22Rv1 (cell line): Measurements from ENCODE around the gene PPP2R3A.

Experiments
- CTCF ChIP-seq: fragments of 450-650 bp; IDR thresholded peaks from 2 replicates; pipeline ENCODE4 v1.5.1; 2017; ENCODE audit warnings: mild to moderate bottlenecking
- ZFX ChIP-seq: fragments of 450-650 bp; IDR thresholded peaks from 2 replicates; pipeline ENCODE4 v1.6.1; 2017; ENCODE audit warnings: antibody characterized with exemption, borderline replicate concordance

- TF ChIP-seq CTCF (no peak), ZFX (no peak)
These were observed 10.0 kb downstream of the PPP2R3A start for GRCh38 chr3:135975536-135975935.
